Measurements from ENCODE around the gene ZNF716. TPM values are rescaled to one million over a fixed set of nuclear protein-coding genes. Genes with fewer than 3 reads are reported as not detected.
"Not testable (repeated sequence)": the region's sequence is repeated elsewhere in the genome, so short reads cannot be mapped to it uniquely, and the experiment has no call there.

The ZNF716 gene
- total RNA-seq, result not detected in 3 replicates

- Mint-ChIP-seq H3K9me3 (peaks cover 33% of the 10 kb centered on the region), H3K4me1 (no peaks in the 10 kb centered on the region), H3K4me3 (no peak within 1 kb of the TSS), H3K27me3 (ENCODE audit: low read depth) (no peaks in the 10 kb centered on the region), H3K36me3 (peaks cover 2% of the 10 kb centered on the region), H3K27ac (no peak within 1 kb of the TSS)
- DNase-seq (ENCODE audit: low spot score in 2 of 2, unreplicated experiment in 2 of 2), result no peak
- TF ChIP-seq, protein P1, sequence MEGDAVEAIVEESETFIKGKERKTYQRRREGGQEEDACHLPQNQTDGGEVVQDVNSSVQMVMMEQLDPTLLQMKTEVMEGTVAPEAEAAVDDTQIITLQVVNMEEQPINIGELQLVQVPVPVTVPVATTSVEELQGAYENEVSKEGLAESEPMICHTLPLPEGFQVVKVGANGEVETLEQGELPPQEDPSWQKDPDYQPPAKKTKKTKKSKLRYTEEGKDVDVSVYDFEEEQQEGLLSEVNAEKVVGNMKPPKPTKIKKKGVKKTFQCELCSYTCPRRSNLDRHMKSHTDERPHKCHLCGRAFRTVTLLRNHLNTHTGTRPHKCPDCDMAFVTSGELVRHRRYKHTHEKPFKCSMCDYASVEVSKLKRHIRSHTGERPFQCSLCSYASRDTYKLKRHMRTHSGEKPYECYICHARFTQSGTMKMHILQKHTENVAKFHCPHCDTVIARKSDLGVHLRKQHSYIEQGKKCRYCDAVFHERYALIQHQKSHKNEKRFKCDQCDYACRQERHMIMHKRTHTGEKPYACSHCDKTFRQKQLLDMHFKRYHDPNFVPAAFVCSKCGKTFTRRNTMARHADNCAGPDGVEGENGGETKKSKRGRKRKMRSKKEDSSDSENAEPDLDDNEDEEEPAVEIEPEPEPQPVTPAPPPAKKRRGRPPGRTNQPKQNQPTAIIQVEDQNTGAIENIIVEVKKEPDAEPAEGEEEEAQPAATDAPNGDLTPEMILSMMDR (IDR thresholded peaks at IDR 0.05; ENCODE audit: unreplicated experiment), result no peak
Observed at GRCh38 chr7:57449904-57450303, at the start of gene ZNF716. Gene ZNF716, plus strand, starts transcription at chr7:57450177. Its CDS starts 112 bp downstream, at chr7:57450289.

- peaks cover 33% of the 10 kb centered on the region for H3K9me3 Mint-ChIP-seq
- peaks cover 4% of the 10 kb centered on the region for H3K36me3 Mint-ChIP-seq
Observed at GRCh38 chr7:57400531-57401155, 49.3 kb upstream of the ZNF716 start.

DNA sequence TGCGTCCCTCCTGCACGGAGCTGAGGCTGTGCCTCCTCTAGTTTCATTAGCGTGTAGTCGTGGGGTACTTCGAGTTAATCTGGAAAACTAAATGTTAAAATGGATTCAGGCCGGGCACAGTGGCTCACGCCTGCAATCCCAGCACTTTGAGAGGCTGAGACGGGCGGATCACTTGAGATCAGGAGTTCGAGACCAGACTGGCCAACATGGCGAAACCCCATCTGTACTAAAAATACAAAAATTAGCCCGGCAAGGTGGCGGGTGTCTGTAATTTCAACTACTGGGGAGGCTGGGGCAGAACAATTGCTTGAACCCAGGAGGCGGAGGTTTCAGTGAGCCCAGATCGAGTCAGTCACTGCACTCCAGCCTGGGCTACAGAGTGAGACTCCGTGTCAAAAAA lies 46.9 kb upstream of the ZNF716 start:
- H3K27me3 Mint-ChIP-seq (ENCODE audit: low read depth); H3K36me3 Mint-ChIP-seq; H3K4me3 Mint-ChIP-seq; H3K4me1 Mint-ChIP-seq; DNase-seq (ENCODE audit: low spot score in 2 of 2, unreplicated experiment in 2 of 2); H3K27ac Mint-ChIP-seq: not testable (repeated sequence)
- peaks cover 41% of the 10 kb centered on the region for H3K9me3 Mint-ChIP-seq

More at GRCh38 chr7:57400531-57401155, 49.3 kb upstream of the ZNF716 start:
- H3K27ac Mint-ChIP-seq, result no peak overlapping the region
- DNase-seq (ENCODE audit: low spot score in 2 of 2, unreplicated experiment in 2 of 2), result no peak
- TF ChIP-seq, protein P1 (IDR thresholded peaks at IDR 0.05; ENCODE audit: unreplicated experiment), result no peak
- H3K27me3 Mint-ChIP-seq (ENCODE audit: low read depth), result no peaks in the 10 kb centered on the region
- no peaks in the 10 kb centered on the region for H3K4me1 Mint-ChIP-seq
- no peak overlapping the region for H3K4me3 Mint-ChIP-seq

GRCh38 chr7:57403601-57404342 lies 46.2 kb upstream of the ZNF716 start:
- H3K9me3 Mint-ChIP-seq, result peaks cover 45% of the 10 kb centered on the region

DNA sequence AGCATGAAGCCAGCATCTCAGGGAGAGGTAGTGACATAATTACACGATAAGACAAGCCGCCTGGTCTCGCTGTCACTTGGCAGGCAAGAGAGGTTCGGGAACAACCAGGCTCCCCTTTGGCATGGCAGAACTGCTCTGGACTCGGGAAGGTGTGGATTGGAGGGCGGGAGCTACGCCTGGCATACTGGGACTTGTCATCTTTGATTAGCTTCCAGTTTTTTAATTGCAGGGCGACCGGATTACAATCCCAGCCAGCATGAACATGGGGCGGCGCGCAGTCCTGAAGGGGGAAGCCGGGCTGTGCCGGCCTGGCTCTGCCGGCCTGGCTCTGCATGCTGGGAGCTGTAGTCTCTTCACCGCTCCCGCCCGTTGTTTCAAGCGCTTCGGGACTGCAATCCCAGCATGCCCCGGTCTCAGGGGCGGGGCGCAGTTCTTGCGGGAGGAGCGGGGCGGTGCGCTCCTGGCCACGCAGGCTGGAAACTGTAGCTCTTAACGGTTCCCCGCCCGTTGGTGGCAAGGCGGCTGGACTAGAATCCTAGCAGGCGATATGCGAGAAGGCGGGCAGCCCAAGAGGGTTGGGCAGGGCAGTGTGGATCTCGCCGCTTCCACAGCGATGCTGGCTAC lies 45.5 kb upstream of the ZNF716 start:
- Mint-ChIP-seq H3K27me3 (ENCODE audit: low read depth) (no peaks in the 10 kb centered on the region), H3K36me3 (no peaks in the 10 kb centered on the region), H3K9me3 (peaks cover 49% of the 10 kb centered on the region), H3K4me1 (no peaks in the 10 kb centered on the region), H3K27ac (no peak overlapping the region), H3K4me3 (no peak overlapping the region)
- no peak for DNase-seq (ENCODE audit: low spot score in 2 of 2, unreplicated experiment in 2 of 2)
- TF ChIP-seq, protein P1 (IDR thresholded peaks at IDR 0.05; ENCODE audit: unreplicated experiment), result no peak

More at GRCh38 chr7:57403601-57404342, 46.2 kb upstream of the ZNF716 start:
- H3K27ac Mint-ChIP-seq, result no peak overlapping the region
- no peaks in the 10 kb centered on the region for H3K4me1 Mint-ChIP-seq
- no peak overlapping the region for H3K4me3 Mint-ChIP-seq
- TF ChIP-seq, protein P1 (IDR thresholded peaks at IDR 0.05; ENCODE audit: unreplicated experiment), result no peak
- H3K36me3 Mint-ChIP-seq, result no peaks in the 10 kb centered on the region
- DNase-seq (ENCODE audit: low spot score in 2 of 2, unreplicated experiment in 2 of 2), result no peak
- no peaks in the 10 kb centered on the region for H3K27me3 Mint-ChIP-seq (ENCODE audit: low read depth)

DNA sequence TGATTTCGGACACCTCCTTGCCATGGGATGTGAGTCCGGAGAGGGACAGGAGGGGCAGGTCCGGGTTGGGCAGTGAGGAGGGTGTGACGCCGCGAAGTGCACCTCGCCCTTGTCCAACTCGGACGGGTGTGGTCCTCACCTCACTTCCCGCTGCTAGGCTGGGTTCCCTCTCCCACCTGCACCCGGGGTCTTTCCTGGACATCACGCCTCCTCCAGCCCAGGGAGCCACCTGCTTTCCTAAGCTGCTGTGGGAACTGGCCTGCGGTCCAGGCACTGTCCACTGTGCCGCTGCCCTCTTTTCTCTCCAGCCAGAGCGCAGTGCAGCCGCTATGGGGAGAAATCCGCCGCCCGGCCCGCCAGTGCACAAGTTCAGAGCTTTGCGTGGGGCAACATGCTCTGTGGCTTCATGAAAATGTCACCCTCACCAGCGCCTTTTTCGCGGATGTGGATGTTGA lies 45.0 kb upstream of the ZNF716 start:
- Mint-ChIP-seq H3K9me3 (peaks cover 51% of the 10 kb centered on the region), H3K4me1 (no peaks in the 10 kb centered on the region), H3K36me3 (no peaks in the 10 kb centered on the region), H3K27ac (no peak overlapping the region), H3K27me3 (ENCODE audit: low read depth) (no peaks in the 10 kb centered on the region), H3K4me3 (no peak overlapping the region)
- no peak for DNase-seq (ENCODE audit: low spot score in 2 of 2, unreplicated experiment in 2 of 2)
- TF ChIP-seq, protein P1 (IDR thresholded peaks at IDR 0.05; ENCODE audit: unreplicated experiment), result no peak

Data from mesothelial cell of epicardium (in vitro differentiated cells).